GM12864 (cell line): Measurements from ENCODE around the gene ST6GALNAC3.

Experiments
- DNase-seq: peaks from one replicate; pipeline ENCODE4 v3.0.0-alpha.2; 2011; ENCODE audit warnings: low read depth
- H3K4me3 ChIP-seq: 2 replicates; pipeline ENCODE4 v1.5.1; 2011; ENCODE audit warnings: mild to moderate bottlenecking, low read depth, low read length, control low read depth
- TF ChIP-seq, protein P1 (sequence below): IDR thresholded peaks from 2 replicates; pipeline ENCODE4 v1.5.1; 2011; ENCODE audit warnings: low read depth, mild to moderate bottlenecking, moderate library complexity, low read length, control low read depth, inconsistent platforms; ENCODE audit errors: missing control alignments

ST6GALNAC3 gene

DNA sequence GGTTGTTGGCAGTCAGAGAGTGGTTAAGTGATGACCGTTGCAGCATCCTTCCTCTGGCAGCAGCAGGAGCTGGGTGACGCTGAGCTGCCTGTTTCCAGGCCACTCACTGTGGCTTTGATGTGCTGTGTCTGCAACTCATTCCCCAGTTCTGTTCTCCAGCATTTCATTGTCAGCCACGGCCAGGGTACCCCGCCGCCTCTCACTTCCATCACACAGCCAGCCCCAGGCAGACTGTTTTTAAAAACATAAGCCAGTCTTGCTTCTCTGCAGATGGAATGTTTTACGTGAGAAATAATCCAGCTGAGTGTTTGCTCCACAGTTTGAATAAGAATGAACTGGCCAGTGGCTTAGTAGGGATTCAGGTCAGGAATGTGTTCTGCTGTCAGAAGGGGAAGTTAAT lies 21.5 kb upstream of the ST6GALNAC3 start:
- no peak for DNase-seq
- H3K4me3 ChIP-seq: no peak overlapping the region
- TF ChIP-seq, protein P1, sequence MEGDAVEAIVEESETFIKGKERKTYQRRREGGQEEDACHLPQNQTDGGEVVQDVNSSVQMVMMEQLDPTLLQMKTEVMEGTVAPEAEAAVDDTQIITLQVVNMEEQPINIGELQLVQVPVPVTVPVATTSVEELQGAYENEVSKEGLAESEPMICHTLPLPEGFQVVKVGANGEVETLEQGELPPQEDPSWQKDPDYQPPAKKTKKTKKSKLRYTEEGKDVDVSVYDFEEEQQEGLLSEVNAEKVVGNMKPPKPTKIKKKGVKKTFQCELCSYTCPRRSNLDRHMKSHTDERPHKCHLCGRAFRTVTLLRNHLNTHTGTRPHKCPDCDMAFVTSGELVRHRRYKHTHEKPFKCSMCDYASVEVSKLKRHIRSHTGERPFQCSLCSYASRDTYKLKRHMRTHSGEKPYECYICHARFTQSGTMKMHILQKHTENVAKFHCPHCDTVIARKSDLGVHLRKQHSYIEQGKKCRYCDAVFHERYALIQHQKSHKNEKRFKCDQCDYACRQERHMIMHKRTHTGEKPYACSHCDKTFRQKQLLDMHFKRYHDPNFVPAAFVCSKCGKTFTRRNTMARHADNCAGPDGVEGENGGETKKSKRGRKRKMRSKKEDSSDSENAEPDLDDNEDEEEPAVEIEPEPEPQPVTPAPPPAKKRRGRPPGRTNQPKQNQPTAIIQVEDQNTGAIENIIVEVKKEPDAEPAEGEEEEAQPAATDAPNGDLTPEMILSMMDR: no peak

DNA sequence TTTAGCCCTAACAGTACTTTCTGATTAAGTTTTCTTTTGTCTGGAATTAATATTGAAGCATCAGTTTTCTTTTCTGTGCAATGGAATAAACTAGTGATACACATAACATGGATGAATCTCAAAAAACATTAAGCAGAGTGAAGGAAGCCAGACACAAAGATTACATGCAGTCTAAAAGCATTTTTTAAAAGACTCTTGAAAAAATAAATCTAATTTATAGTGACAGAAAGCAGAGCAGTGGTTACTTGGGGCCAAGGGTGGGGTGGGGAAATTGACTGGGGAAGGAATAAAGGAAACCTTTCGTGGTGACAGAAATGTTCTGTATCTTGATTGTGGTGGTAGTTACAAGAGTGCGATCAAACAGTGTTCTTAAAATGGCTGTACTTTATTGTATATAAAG lies 20.2 kb upstream of the ST6GALNAC3 start:
- TF ChIP-seq, protein P1: no peak
- DNase-seq: no peak
- H3K4me3 ChIP-seq: no peak overlapping the region

DNA sequence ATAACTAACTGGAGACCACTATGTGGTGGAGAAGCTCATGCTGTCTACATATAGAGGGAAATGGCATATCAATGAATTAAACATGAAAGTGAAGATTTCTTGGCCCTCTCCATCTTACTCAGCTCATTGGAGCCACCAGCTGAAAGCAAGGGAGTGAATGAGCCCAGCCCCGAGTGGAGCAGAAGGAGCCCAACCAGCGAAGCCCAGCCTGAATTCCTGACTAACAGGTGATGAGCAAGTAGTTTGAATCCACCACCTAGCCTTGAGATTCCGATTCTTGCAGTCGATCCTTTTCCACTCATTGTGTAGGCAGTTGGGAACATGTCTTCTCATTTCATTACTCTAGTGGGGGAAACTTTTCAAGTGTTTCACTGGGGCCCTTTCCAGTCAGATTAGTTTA lies 18.6 kb upstream of the ST6GALNAC3 start:
- TF ChIP-seq, protein P1: no peak
- H3K4me3 ChIP-seq: no peak overlapping the region
- no peak for DNase-seq

DNA sequence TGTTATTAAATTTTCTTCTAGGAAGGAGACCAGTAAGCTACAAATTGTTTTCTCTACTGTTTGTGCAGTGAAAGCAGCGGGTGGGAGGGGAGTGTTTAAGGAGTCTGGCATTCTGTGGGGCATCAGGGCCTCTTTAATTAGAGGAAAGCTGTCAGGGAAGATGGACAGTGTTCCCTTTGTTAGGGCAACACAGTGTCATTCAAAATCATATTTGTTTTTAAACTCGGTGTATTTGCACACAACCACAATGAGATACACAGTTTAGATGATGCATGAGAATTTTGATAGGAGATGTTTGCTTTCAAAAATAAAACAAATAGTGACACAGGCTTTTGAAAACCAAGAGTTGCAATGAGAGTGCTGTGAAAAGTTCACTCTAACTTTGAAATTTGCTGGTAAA lies 15.1 kb upstream of the ST6GALNAC3 start:
- no peak overlapping the region for H3K4me3 ChIP-seq
- TF ChIP-seq, protein P1: no peak
- DNase-seq: no peak

DNA sequence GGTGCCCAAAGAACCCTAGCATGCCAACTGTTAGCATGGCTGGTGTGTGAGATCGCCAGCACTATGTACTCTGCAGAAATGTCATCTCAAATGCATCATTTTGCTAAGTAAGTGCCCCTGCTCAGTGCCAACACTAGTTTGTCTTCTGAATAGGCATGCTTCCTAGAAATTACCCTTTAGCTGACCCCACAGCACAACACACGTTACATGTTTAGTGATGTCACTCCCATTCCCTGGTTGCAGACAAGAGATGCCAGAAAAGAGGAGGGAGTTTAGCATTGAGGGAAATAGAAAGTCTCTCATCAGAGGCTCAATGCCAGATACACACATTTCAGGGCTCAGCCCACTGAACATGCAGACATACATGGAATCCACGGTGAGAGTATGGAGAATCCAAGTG lies 9.3 kb upstream of the ST6GALNAC3 start:
- DNase-seq: no peak
- no peak overlapping the region for H3K4me3 ChIP-seq
- TF ChIP-seq, protein P1: no peak

DNA sequence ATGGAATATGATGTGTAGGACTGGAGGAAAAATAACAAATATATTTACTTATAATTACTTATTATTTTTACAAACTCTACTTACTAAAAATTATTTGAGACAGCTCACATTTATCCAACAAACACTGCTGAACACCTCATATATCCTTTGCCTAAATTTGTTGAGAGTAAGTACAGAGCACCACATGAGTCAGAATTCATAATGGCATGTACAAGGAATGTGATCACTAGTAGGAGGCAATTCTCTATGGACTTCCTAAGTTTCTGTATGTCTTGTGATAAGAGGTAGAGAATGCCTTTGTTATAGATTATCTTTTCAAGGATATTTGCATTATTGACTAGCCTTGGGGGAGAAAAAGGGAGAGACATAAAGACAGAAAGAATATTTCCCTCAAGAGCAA lies 8.2 kb upstream of the ST6GALNAC3 start:
- H3K4me3 ChIP-seq: no peak overlapping the region
- TF ChIP-seq, protein P1: no peak
- DNase-seq: no peak

DNA sequence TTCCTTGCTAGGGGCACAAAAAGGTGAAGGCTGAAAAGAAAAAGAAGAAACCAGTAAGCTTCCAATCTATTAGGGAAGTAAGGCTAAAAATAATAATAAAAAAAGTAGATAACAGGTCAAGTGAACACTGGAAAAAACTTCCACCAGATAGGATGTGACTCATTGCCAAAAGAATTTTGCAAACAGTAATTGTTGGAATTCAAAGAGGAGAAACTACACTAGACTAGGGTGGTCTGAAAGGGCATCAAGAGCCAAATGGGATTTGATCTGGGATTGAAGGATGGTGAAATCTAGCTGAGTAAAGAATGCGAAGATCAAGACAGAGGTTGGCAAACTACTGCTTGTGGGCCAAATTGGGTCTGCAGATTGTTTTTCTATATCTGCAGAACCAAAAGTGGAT lies 6.0 kb upstream of the ST6GALNAC3 start:
- DNase-seq: no peak
- H3K4me3 ChIP-seq: no peak overlapping the region
- TF ChIP-seq, protein P1: no peak
